Activated T-cell treated with anti-CD3 and anti-CD28 coated beads, Interleukin-2, amount 50 U/mL, for 4 hours (primary cell): ENCODE results near the gene IMMP1L. TPM values are rescaled to one million over a fixed set of nuclear protein-coding genes. Genes with fewer than 3 reads are reported as not detected.

Source experiments
- ATAC-seq, 2 donors: fragments of 200-7000 bp; cut with Tn5 transposase; one replicate each; pipeline ENCODE4 v1.10.0; 2021
- DNase-seq: peaks from one replicate; pipeline ENCODE4 v3.0.0-alpha.2; 2020
- H3K27me3 Mint-ChIP-seq: one replicate; pipeline ENCODE4 v1.8.0; 2021; ENCODE audit warnings: low read depth, mixed read lengths
- H3K36me3 Mint-ChIP-seq: one replicate; pipeline ENCODE4 v1.8.0; 2022; ENCODE audit warnings: mixed read lengths; ENCODE audit not compliant: insufficient read depth
- H3K4me1 Mint-ChIP-seq: one replicate; pipeline ENCODE4 v1.8.0; 2021; ENCODE audit warnings: low read depth, mixed read lengths
- H3K4me3 Mint-ChIP-seq: one replicate; pipeline ENCODE4 v1.8.0; 2021; ENCODE audit warnings: mild to moderate bottlenecking, moderate library complexity, mixed read lengths
- H3K9me3 Mint-ChIP-seq: one replicate; pipeline ENCODE4 v1.8.0; 2021; ENCODE audit warnings: mixed read lengths
- total RNA-seq, 3 donors: library from RNA; stranded (reverse); gene quantifications; one replicate each; pipeline ENCODE4 v1.2.1, GENCODE V29; 2021

IMMP1L gene
- total RNA-seq, 3 donors from 2014 or later: 17.7 to 26.7 (median 22.2) TPM

DNA sequence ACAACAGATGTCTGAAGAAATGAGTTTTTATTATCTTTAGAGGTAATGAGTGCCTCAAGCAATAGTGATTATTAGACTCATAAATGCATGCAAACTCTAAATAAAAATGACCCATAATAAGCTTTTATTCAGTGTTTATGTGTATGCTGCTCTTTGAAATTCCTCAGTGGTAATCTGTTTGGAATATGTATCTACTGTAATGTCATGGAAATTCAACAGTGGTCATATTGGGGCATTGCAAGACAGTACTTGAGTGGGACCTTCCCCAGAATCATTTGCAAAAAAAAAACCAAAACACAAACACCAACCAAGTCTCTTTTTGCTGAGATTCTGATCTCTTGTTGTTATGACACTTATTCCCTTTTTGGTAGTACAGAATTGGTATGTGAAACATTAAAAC, 104.8 kb downstream of the IMMP1L start:
- H3K27me3 Mint-ChIP-seq: no peaks in the 10 kb centered on the region
- H3K36me3 Mint-ChIP-seq: peaks cover 22% of the 10 kb centered on the region
- H3K9me3 Mint-ChIP-seq: no peaks in the 10 kb centered on the region
- H3K4me1 Mint-ChIP-seq: peaks cover 4% of the 10 kb centered on the region
- DNase-seq: no peak
- ATAC-seq: no peak
- H3K4me3 Mint-ChIP-seq: no peak overlapping the region

DNA sequence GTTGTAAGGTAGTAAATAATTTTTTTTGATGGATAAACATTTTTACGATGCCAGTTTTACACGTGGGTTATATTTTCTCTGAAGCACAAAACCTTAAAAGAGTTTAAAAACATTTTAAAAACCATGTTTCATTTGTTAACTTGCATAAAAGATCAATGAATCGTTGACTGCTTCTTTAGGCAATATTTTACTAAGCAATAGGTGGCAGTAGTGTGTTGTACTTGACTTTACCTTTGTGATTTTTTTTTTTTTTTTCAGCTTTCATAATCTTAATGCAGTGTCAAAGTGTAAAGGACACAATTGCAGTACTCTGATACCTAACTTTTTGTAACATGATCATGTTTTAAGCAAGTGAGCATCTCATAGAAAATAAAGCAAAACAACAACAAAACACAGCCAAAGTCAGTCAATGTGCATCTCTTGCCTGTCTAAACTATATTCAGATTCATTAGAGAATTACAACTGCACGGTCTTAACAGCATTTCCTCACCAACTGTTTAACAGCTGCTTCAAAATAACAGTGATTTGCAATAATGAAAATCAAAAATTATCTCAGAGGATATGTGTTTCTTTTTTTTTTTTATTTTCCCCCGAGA, 112.1 kb downstream of the IMMP1L start:
- peaks cover 24% of the 10 kb centered on the region for H3K36me3 Mint-ChIP-seq
- H3K4me3 Mint-ChIP-seq: no peak overlapping the region
- H3K4me1 Mint-ChIP-seq: no peaks in the 10 kb centered on the region
- H3K27me3 Mint-ChIP-seq: no peaks in the 10 kb centered on the region
- H3K9me3 Mint-ChIP-seq: no peaks in the 10 kb centered on the region
- no peak for ATAC-seq
- DNase-seq: no peak

DNA sequence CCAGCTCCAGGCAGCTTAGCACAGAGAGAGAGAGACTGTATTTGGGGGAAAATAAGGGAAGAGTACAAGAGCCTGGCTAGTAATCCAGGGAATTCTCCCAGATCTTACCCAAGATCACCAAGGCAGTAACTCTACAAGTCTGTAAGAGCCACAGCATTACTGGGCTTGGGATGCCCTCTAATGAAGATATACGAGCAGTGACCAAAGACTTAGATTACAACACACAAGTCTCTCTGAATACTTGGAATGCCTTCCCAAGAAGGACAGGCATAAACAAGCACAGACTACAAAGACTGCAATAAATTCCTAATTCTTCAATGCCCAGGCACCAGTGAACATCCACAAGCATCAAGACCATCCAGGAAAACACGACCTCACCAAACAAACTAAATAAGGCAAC, 122.0 kb downstream of the IMMP1L start:
- ATAC-seq: no peak
- no peak for DNase-seq
- Mint-ChIP-seq H3K36me3 (peaks cover 16% of the 10 kb centered on the region), H3K4me1 (peaks cover 10% of the 10 kb centered on the region), H3K4me3 (no peak overlapping the region), H3K9me3 (peaks cover 13% of the 10 kb centered on the region), H3K27me3 (no peaks in the 10 kb centered on the region)

DNA sequence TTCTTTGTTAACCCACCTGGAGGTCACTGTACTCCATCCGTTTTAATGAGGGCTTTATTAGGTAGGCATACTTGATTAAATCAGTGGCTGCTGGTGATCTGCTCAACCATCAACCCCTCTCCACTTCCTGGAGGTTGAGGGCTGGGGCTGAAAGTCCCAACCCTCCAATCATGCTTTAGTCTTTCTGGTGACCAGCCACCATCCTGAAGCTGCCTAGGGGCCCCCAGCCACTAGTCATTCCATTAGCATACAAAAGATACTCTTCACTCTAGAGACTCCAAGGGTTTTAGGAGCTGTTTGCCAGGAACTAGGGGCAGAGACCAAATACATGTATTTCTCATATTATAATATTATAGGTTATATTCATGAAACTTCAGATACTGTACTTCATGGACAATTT, 126.3 kb downstream of the IMMP1L start:
- H3K4me3 Mint-ChIP-seq: no peak overlapping the region
- no peak for ATAC-seq

More for the DNA sequence above, 126.3 kb downstream of the IMMP1L start:
- Mint-ChIP-seq H3K4me1 (peaks cover 6% of the 10 kb centered on the region), H3K36me3 (peaks cover 15% of the 10 kb centered on the region), H3K9me3 (no peaks in the 10 kb centered on the region), H3K27me3 (no peaks in the 10 kb centered on the region)
- no peak for DNase-seq

Other genes with a start within 250 kb of the IMMP1L start
- under 1 TPM in 1 of 3 donors, not detected in 2; 0.19 TPM for gene DCDC1, start 139.9 kb downstream of the IMMP1L start, total RNA-seq
- gene DNAJC24, start 139.8 kb downstream of the IMMP1L start, total RNA-seq: 10 to 100 TPM; 21.5 to 26.0 (median 24.6) TPM
- gene ELP4, start 145 bp upstream of the IMMP1L start, total RNA-seq: 10 to 100 TPM; 15.7 to 17.6 (median 16.1) TPM